Fibroblast of lung (primary cell): ENCODE measurements around the gene PKNOX2. TPM values are rescaled to one million over a fixed set of nuclear protein-coding genes. Genes with fewer than 3 reads are reported as not detected.

Experiments used
- DNase-seq, 2 donors: peaks; one replicate each; pipeline versions ENCODE4 v3.0.0 to v3.0.0-alpha.2; 2010; ENCODE audit warnings: low read depth in 2 of 2
- H2AFZ ChIP-seq: 2 replicates; pipeline ENCODE4 v1.5.1; 2012; ENCODE audit warnings: low read length, control low read depth, inconsistent platforms
- H3K27ac ChIP-seq: 2 replicates; pipeline ENCODE4 v1.5.1; 2011; ENCODE audit warnings: low read length, control low read depth; ENCODE audit not compliant: insufficient read depth
- H3K27me3 ChIP-seq: 2 replicates; pipeline ENCODE4 v1.5.1; 2011; ENCODE audit warnings: mild to moderate bottlenecking, low read length; ENCODE audit not compliant: control insufficient read depth, insufficient read depth
- H3K36me3 ChIP-seq: 2 replicates; pipeline ENCODE4 v1.5.1; 2011; ENCODE audit warnings: low read length; ENCODE audit not compliant: control insufficient read depth, insufficient read depth
- H3K4me1 ChIP-seq: 2 replicates; pipeline ENCODE4 v1.5.1; 2011; ENCODE audit warnings: low read length; ENCODE audit not compliant: control insufficient read depth, insufficient read depth; ENCODE audit errors: extremely low read depth
- H3K4me2 ChIP-seq: 2 replicates; pipeline ENCODE4 v1.5.1; 2011; ENCODE audit warnings: low read length, control low read depth; ENCODE audit not compliant: insufficient read depth; ENCODE audit errors: extremely low read depth
- H3K4me3 ChIP-seq, 4 experiments: fragments of 200-600 bp in 1 of 4; sonication (generic) in 1 of 4; replicated peaks in 1 of 4; 2 replicates each; pipeline ENCODE4 v1.5.1; 2011 to 2016; ENCODE audit warnings: low read length in 4 of 4, low read depth in 3 of 4, mild to moderate bottlenecking in 3 of 4, control low read depth in 2 of 4, inconsistent platforms in 1 of 4, mixed read lengths in 1 of 4; ENCODE audit not compliant: insufficient read depth in 1 of 4; ENCODE audit errors: control extremely low read depth in 1 of 4
- H3K79me2 ChIP-seq: 2 replicates; pipeline ENCODE4 v1.5.1; 2012; ENCODE audit warnings: mild to moderate bottlenecking, low read length, inconsistent platforms; ENCODE audit not compliant: control insufficient read depth, insufficient read depth
- H3K9ac ChIP-seq: 2 replicates; pipeline ENCODE4 v1.5.1; 2011; ENCODE audit warnings: mild to moderate bottlenecking, low read length, control low read depth; ENCODE audit not compliant: insufficient read depth
- H3K9me3 ChIP-seq: 2 replicates; pipeline ENCODE4 v1.5.1; 2012; ENCODE audit warnings: low read depth, low read length; ENCODE audit not compliant: control insufficient read depth, insufficient read depth
- H4K20me1 ChIP-seq: 2 replicates; pipeline ENCODE4 v1.5.1; 2011; ENCODE audit warnings: low read length; ENCODE audit not compliant: control insufficient read depth, insufficient read depth; ENCODE audit errors: extremely low read depth
- CTCF ChIP-seq, 2 donors: IDR thresholded peaks in 1 of 2; conservative IDR thresholded peaks in 1 of 2; 1 replicate in 1 of 2; 2 replicates in 1 of 2; pipeline ENCODE4 v1.5.1; 2011 to 2012; ENCODE audit warnings: low read length in 2 of 2, control low read depth in 1 of 2, inconsistent platforms in 1 of 2, low read depth in 1 of 2, mild to moderate bottlenecking in 1 of 2
- EZH2 ChIP-seq: IDR thresholded peaks from 2 replicates; pipeline ENCODE4 v1.5.1; 2012; ENCODE audit warnings: low read length, control low read depth, mild to moderate bottlenecking; ENCODE audit errors: missing control alignments
- polyA plus RNA-seq, 2 donors: library from polyadenylated mRNA; depleted of rRNA in 1 of 2; stranded (reverse) in 1 of 2; unstranded in 1 of 2; fragments of >200 nt; gene quantifications; 2 replicates each; pipeline ENCODE4 v1.2.1, GENCODE V29; 2011 to 2012; ENCODE audit warnings: missing spikeins in 1 of 2
- total RNA-seq: library from RNA; depleted of rRNA; stranded (reverse); fragments of >200 nt; gene quantifications from 2 replicates; pipeline ENCODE4 v1.2.1, GENCODE V29; 2014

PKNOX2 gene
- total and polyA plus RNA-seq, 2 donors (not counting 1 experiment from before 2014, with no cell fraction given), result 0.33 to 2.2 TPM

- Histone ChIP-seq H3K27ac (no peak overlapping the region), H3K4me1 (no peaks in the 10 kb centered on the region), H2AFZ (no peak overlapping the region), H3K9ac (no peak overlapping the region), H3K27me3 (no peaks in the 10 kb centered on the region), H3K4me2 (no peak overlapping the region), H3K4me3 (no peak overlapping the region), H3K79me2 (no peaks in the 10 kb centered on the region), H3K9me3 (no peaks in the 10 kb centered on the region), H3K36me3 (no peaks in the 10 kb centered on the region), H4K20me1 (no peaks in the 10 kb centered on the region)
- no peak for DNase-seq
- TF ChIP-seq EZH2 (no peak), CTCF (conservative IDR thresholded peaks at IDR 0.05 in 1 of 2, IDR thresholded peaks at IDR 0.05 in 1 of 2; ENCODE audit: low read depth in 1 of 2, low read length in 2 of 2) (no peak)
Observed at GRCh38 chr11:125470355-125470754, 305.8 kb downstream of the PKNOX2 start.

DNA sequence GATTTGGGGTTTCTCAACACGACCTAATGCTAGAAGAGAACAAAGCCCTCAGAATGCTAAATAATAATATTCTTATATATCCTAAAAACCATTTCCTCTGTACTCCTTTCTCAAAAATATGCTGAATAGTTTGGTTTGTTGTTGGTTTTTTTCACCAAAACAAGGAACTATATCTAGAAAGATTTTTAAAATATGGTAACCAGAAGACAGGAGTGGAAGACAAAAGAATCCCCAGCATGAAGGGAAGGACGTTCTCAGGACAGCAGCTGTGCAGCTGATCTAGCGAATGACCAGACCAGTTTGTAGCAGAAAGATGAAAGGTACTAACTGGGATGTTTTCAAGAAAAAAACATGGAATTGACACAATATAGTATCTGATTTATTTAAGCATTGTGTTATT is 312.2 kb downstream of the PKNOX2 start:
- H3K9me3 ChIP-seq, result no peaks in the 10 kb centered on the region
- H3K9ac ChIP-seq, result no peak overlapping the region
- H4K20me1 ChIP-seq, result no peaks in the 10 kb centered on the region
- H3K36me3 ChIP-seq, result no peaks in the 10 kb centered on the region
- no peak overlapping the region for H3K27ac ChIP-seq
- TF ChIP-seq CTCF (conservative IDR thresholded peaks at IDR 0.05 in 1 of 2, IDR thresholded peaks at IDR 0.05 in 1 of 2; ENCODE audit: low read depth in 1 of 2, low read length in 2 of 2) (no peak), EZH2 (no peak)
- no peaks in the 10 kb centered on the region for H3K4me1 ChIP-seq
- no peak overlapping the region for H3K4me2 ChIP-seq
- no peaks in the 10 kb centered on the region for H3K27me3 ChIP-seq
- no peaks in the 10 kb centered on the region for H3K79me2 ChIP-seq
- no peak for DNase-seq
- no peak overlapping the region for H2AFZ ChIP-seq
- no peak overlapping the region for H3K4me3 ChIP-seq

DNA sequence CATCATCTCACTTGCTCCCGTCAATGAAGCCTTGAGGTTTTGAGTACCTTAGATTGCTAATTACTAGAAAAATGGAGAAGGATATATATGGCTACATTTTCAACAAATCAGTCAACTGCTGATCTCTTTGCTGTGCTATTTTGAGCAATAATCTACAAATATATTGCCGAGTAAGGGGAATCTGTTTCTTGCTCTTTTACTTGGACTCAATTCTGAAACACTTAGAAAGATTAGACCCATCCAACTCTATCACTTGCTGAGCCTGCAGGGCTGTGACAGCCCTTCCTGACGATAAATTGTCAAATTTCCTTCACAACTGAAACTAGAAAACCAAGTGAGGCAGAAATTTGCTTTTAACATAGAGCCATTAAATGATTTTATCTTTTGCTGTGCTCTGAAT is 314.6 kb downstream of the PKNOX2 start:
- no peak for DNase-seq
- no peaks in the 10 kb centered on the region for H3K36me3 ChIP-seq
- no peak for TF ChIP-seq EZH2
- TF ChIP-seq CTCF (conservative IDR thresholded peaks at IDR 0.05 in 1 of 2, IDR thresholded peaks at IDR 0.05 in 1 of 2; ENCODE audit: low read depth in 1 of 2, low read length in 2 of 2), result no peak

More for the DNA sequence above, 314.6 kb downstream of the PKNOX2 start:
- H2AFZ ChIP-seq, result no peak overlapping the region
- no peak overlapping the region for H3K4me3 ChIP-seq
- no peaks in the 10 kb centered on the region for H3K9me3 ChIP-seq
- no peaks in the 10 kb centered on the region for H4K20me1 ChIP-seq
- H3K27ac ChIP-seq, result no peak overlapping the region
- H3K4me1 ChIP-seq, result no peaks in the 10 kb centered on the region
- no peak overlapping the region for H3K4me2 ChIP-seq
- no peaks in the 10 kb centered on the region for H3K79me2 ChIP-seq
- no peak overlapping the region for H3K9ac ChIP-seq
- H3K27me3 ChIP-seq, result no peaks in the 10 kb centered on the region
